ENCODE measurements around the gene PAM16. TPM values are rescaled to one million over a fixed set of nuclear protein-coding genes. Genes with fewer than 3 reads are reported as not detected.

PAM16 gene
- total and polyA plus RNA-seq, 2 of the 8 experiments (the other 6 are each of a cell fraction or from before 2014, with no cell fraction given): 78.3 to 198 TPM

- Histone ChIP-seq H3K4me3 (ENCODE audit: extremely low read depth in 1 of 4, insufficient read depth in 2 of 4, low read depth in 3 of 4, low read length in 4 of 4) (no peak overlapping the region), H3K9ac (replicated peaks in 1 of 4; ENCODE audit: extremely low read depth in 1 of 4, low read depth in 3 of 4, low read length in 3 of 4) (no peak overlapping the region), H3K23ac (ENCODE audit: insufficient read length) (no peak overlapping the region), H2BK15ac (ENCODE audit: low read length) (no peak overlapping the region), H3K18ac (ENCODE audit: extremely low read depth, low read length) (no peak overlapping the region), H3K9me3 (ENCODE audit: insufficient read depth in 2 of 2, low read depth in 1 of 2, low read length in 1 of 2) (no peaks in the 10 kb centered on the region), H3K4me2 (ENCODE audit: insufficient read depth in 1 of 2, low read depth in 2 of 2, low read length in 2 of 2) (no peak overlapping the region), H3K79me2 (ENCODE audit: control insufficient read depth in 1 of 2, insufficient read depth in 2 of 2, low read length in 2 of 2) (no peaks in the 10 kb centered on the region), H3K79me1 (ENCODE audit: low read depth, low read length) (no peaks in the 10 kb centered on the region), H2BK20ac (ENCODE audit: low read length) (no peak overlapping the region), H4K8ac (ENCODE audit: extremely low read depth, insufficient read depth, low read length) (no peak overlapping the region), H2AK5ac (ENCODE audit: low read depth, low read length) (no peak overlapping the region), H3K23me2 (ENCODE audit: low read depth, low read length) (no peaks in the 10 kb centered on the region), H3K56ac (replicated peaks; ENCODE audit: insufficient read length, low read depth, low read length) (no peak overlapping the region), H4K5ac (ENCODE audit: insufficient read length, low read depth, low read length) (no peak overlapping the region), H2AFZ (ENCODE audit: low read length) (no peak overlapping the region), H3K27ac (ENCODE audit: low read depth, low read length) (no peak overlapping the region; the same call in 1 of the 2 replicates), H3K27me3 (replicated peaks in 1 of 4; ENCODE audit: control insufficient read depth in 3 of 4, extremely low read depth in 1 of 4, insufficient read depth in 3 of 4, low read length in 3 of 4) (peaks cover 0 to 3% (median 0%) of the 10 kb centered on the region in 4 experiments; a peak in 2 of 7 replicates), H3K36me3 (ENCODE audit: control insufficient read depth in 2 of 4, insufficient read depth in 4 of 4, low read length in 3 of 4) (no peaks in the 10 kb centered on the region), H2BK5ac (ENCODE audit: low read depth, low read length) (no peak overlapping the region), H3K4ac (replicated peaks; ENCODE audit: insufficient read length, low read depth, low read length) (no peak overlapping the region), H3K4me1 (replicated peaks in 1 of 4; ENCODE audit: control insufficient read depth in 3 of 4, insufficient read depth in 4 of 4, low read length in 3 of 4) (no peaks in the 10 kb centered on the region; a peak in 1 of 7 replicates), H3K14ac (ENCODE audit: insufficient read length) (no peak overlapping the region), H2BK12ac (ENCODE audit: low read depth, low read length) (no peak overlapping the region), H4K91ac (replicated peaks; ENCODE audit: insufficient read length, low read length) (no peak overlapping the region), H4K20me1 (replicated peaks in 1 of 2; ENCODE audit: control insufficient read depth in 1 of 2, insufficient read depth in 2 of 2, low read length in 2 of 2) (peaks cover 0 to 6% of the 10 kb centered on the region in 2 experiments), H2BK120ac (replicated peaks; ENCODE audit: low read depth, low read length) (no peak overlapping the region)
- DNase-seq (ENCODE audit: low read depth in 1 of 2, low spot score in 2 of 2): no peak
- CTCF ChIA-PET (ENCODE audit: partially characterized antibody): interaction anchor here (1.0 to 14.0 kb wide), 9 partner anchors 8 to 104 kb away, joined by 3 to 425 read pairs (median 5); no protein-coding TSS in a partner anchor
- POLR2A ChIA-PET (ENCODE audit: partially characterized antibody): interaction anchor here (0.7 to 2.4 kb wide), 6 partner anchors 8 to 115 kb away, joined by 3 to 22 read pairs (median 5); no protein-coding TSS in a partner anchor
- 82% methylated on average over 11 of the region's 13 CpGs; no CpG with 5 or more reads in 1 of the 2 experiments for WGBS, 2 experiments (ENCODE audit: extremely low coverage in 1 of 2, insufficient coverage in 1 of 2, insufficient read length in 1 of 2, insufficient replicate concordance in 2 of 2, low coverage in 1 of 2, low lambda C conversion rate in 2 of 2, missing lambda C conversion rate in 1 of 2)
- no peak for FAIRE-seq
- TF ChIP-seq RXRA (IDR thresholded peaks at IDR 0.05; ENCODE audit: insufficient read depth, low read depth, low read length): no peak
- no peak for TF ChIP-seq HDAC2 (IDR thresholded peaks at IDR 0.05; ENCODE audit: borderline replicate concordance in 1 of 2, low read depth in 2 of 2, low read length in 2 of 2)
- TF ChIP-seq POU5F1 (IDR thresholded peaks at IDR 0.05; ENCODE audit: low read depth, low read length): no peak
- no peak for TF ChIP-seq CHD2 (IDR thresholded peaks at IDR 0.05; ENCODE audit: low read length)
- no peak for TF ChIP-seq CHD1 (IDR thresholded peaks at IDR 0.05; ENCODE audit: low read depth, low read length)
- no peak for TF ChIP-seq USF2 (IDR thresholded peaks at IDR 0.05; ENCODE audit: low read length)
- no peak for TF ChIP-seq EZH2 (IDR thresholded peaks at IDR 0.05; ENCODE audit: low read depth, low read length, severe bottlenecking)
- no peak for TF ChIP-seq BCL11A (IDR thresholded peaks at IDR 0.05; ENCODE audit: low read depth in 2 of 2, low read length in 2 of 2)
- no peak for TF ChIP-seq EGR1 (IDR thresholded peaks at IDR 0.05; ENCODE audit: borderline replicate concordance, low read depth, low read length)
- TF ChIP-seq NANOG (IDR thresholded peaks at IDR 0.05; ENCODE audit: insufficient read depth, low read depth, low read length, poor library complexity, severe bottlenecking): no peak
- TF ChIP-seq YY1 (IDR thresholded peaks at IDR 0.05; ENCODE audit: low read depth, low read length): no peak
- no peak for TF ChIP-seq TAF1 (IDR thresholded peaks at IDR 0.05; ENCODE audit: low read depth, low read length)
- TF ChIP-seq CREB1 (IDR thresholded peaks at IDR 0.05): no peak
- no peak for TF ChIP-seq HDAC6 (IDR thresholded peaks at IDR 0.05; ENCODE audit: low read depth, low read length)
Observed at GRCh38 chr16:4366016-4366415, 14.9 kb upstream of the PAM16 start.
